GM10847 (cell line): ENCODE measurements around the gene ATP5F1E.

ENCODE experiments used
- POLR2A ChIP-seq: IDR thresholded peaks from 2 replicates; pipeline ENCODE4 v1.6.1; 2011; ENCODE audit not compliant: insufficient read length; ENCODE audit errors: extremely low read depth

The ATP5F1E gene

DNA sequence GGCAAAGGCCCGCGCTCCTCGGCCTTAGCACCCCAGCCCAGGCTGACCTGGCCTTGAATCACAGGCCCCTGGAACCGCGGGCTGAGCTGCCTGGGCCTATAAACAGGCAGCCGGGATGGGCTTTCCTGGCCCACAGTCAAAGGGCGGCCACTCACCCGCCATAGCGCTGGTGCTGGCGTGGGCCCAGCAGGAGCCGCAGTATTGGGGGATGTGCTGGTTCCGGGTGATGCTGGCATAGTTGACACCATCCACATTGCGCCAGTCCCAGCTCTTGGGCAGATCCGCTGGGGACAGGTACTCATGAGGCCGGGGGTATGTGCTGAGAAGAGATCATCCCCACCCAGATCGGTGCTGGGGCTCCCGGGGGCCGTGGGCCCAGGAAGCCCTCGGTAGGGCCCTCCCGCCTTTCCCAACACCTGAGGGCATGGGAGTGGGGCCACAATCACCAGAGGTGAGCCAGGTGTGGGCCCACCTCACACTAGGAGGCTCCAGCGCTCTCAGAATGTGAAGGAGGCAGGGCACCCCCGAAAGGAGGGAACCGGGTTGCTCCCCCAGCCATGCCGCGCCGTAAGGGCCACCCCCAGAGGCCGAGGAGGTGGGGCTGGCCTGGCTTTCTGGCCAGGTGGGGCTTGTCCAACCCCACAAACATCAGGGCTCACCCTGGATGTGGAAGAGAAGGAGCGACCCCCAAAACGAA, 25.8 kb downstream of the ATP5F1E start:
- TF ChIP-seq POLR2A = no peak

- TF ChIP-seq POLR2A = no peak
Observed at GRCh38 chr20:59005523-59006166, 26.5 kb downstream of the ATP5F1E start.

DNA sequence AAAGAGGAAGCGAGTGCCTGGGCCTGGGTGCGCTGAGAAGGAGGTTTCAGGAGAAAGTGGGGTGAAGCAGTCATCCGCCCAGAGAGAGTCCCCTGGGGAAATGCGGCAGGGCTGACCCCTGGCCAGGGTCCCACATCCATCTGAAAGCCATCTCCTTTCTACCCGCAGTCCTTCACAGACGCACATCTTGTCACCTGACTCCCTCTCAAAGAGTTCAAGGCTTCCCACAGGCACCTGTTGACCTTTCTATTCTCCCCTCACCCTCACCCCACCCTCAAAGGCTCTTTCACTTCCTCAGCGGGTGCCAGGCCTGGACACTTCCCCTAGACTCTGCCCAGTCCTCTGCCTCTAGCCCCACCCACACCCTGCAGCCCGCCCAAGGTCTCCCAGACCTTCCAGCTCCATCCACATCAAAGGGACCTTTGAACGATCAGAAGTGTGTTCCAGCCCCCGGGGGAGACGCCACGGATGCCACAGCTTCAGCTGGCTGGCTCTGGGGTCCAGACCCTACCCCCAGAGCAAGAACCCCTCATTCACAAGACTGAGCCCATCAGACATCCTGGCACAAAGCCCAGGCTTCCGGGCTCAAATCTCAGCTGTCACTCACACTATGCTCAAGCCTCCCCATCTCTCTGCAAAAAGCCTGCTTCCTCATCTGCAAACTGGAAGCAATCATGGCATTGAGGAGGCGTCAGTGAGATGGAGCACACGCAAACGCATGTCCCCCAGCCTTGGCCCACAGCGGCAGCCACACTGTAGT, 27.2 kb downstream of the ATP5F1E start:
- peak; percentile 33 for TF ChIP-seq POLR2A

- no peak for TF ChIP-seq POLR2A
Observed at GRCh38 chr20:59004493-59004762, 27.7 kb downstream of the ATP5F1E start.

- no peak for TF ChIP-seq POLR2A
Observed at GRCh38 chr20:59003836-59004492, 28.2 kb downstream of the ATP5F1E start.

- no peak for TF ChIP-seq POLR2A
Observed at GRCh38 chr20:59002874-59003399, 29.2 kb downstream of the ATP5F1E start.

- no peak for TF ChIP-seq POLR2A
Observed at GRCh38 chr20:59002388-59002787, 29.7 kb downstream of the ATP5F1E start.

DNA sequence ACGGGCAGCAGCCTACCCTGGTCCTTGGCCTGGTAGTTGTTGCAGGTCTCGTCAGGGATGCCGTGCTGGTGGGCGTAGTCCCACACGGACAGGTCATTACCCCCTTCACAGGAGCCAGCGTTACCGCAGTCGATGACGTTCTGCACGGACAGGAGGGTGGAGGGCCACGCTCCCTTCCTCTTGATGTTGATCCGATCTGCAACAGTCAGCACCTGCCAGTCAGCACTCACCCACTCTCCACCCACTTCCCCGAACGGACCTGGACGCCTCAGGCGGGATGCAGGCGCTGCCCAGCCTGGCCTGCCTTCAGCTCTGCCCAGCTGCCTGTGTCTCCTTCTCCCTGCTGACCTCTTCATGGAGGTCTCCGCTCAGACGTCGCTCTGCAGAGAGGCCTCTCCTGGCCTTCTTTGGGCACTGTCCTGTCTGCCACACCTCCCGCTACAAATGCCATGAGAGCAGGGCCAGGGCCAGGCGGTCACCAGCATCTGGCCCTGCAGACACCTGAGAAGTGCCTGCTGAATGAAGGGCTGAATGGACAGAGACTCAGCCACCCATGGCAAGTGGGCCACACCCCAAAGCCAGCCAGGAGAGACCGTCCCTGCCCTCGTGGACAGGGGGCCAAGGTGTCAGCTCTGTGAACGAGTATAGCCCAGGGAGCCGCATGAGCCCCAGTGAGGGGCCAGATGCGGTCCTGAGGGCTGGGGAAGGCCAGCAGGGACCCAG, 30.5 kb downstream of the ATP5F1E start:
- TF ChIP-seq POLR2A = no peak

- TF ChIP-seq POLR2A = no peak
Observed at GRCh38 chr20:59001068-59001448, 31.1 kb downstream of the ATP5F1E start.

GRCh38 chr20:59000326-59000725, 31.8 kb downstream of the ATP5F1E start:
- TF ChIP-seq POLR2A = no peak

- TF ChIP-seq POLR2A = no peak
Observed at GRCh38 chr20:58998656-58999055, 33.5 kb downstream of the ATP5F1E start.

- no peak for TF ChIP-seq POLR2A
Observed at GRCh38 chr20:58997141-58997770, 34.9 kb downstream of the ATP5F1E start.

DNA sequence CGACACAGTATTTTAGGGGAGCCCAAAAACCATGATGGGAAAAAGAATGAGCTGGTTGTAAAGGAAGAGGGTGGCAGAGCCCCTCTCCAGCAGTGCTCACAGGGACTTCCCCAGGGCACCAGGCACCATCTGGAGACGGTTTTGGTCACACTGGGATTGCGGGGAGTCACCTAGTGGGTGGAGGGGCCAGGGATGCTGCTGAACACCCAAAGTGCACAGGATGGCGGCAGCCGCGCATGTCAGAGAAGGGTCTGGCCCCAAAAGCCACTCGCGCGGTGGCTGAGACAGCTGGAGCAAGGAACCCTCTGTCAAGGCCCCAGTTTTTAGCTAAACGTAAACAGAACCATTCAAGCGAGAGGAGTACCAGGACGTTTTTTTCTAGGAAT, 35.9 kb downstream of the ATP5F1E start:
- no peak for TF ChIP-seq POLR2A

DNA sequence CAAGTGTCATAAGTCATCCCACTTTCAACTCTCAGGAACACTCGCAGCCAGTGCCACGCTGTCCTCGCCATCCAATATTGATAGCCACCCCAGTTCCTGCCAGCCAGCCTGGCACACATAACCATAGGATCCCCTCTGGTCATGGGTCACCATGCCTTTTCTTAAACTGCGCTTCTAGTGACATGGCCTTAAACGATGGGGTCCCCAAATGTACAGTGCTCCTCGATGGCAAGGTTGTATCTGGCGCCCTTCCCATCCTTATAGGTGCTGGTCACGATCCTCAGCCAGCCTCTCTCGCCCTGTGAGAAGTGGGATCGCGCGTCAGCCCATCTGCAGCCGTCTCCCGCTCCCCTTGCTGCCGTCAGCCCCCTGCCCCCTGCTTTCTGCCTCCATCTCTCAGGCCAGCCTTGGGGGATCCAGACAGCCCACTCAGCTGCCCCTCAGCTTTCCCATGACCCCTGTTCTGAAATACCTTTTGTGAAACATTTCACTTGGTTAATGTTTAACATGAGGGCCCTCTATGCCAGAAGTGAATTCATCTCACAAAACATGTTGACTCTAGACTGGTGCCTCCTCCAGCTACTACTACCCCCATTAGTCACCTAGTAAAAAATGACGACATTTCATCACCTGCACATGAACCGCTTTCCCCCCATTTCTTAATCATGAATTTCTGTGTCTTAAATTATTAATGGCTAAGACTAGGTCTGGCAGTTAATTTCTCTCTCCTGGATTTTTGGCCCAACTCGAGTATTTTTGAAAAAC, 36.5 kb downstream of the ATP5F1E start:
- TF ChIP-seq POLR2A = no peak
